ENCODE measurements around the gene CREB1. TPM values are rescaled to one million over a fixed set of nuclear protein-coding genes. Genes with fewer than 3 reads are reported as not detected.

Gene CREB1
- total RNA-seq, 6 experiments from 2014 or later = 32.9 to 51.8 (median 48.9) TPM

GRCh38 chr2:207600231-207600630 is 70.5 kb downstream of the CREB1 start:
- Mint-ChIP-seq H3K9me3 (no peaks in the 10 kb centered on the region), H3K4me1 (ENCODE audit: low read depth) (peaks cover 29% of the 10 kb centered on the region), H3K36me3 (ENCODE audit: low read depth) (peaks cover 31% of the 10 kb centered on the region), H3K27me3 (ENCODE audit: insufficient read depth) (0 out of 2 replicates have a peak, but pooled peaks cover 1% of the 10 kb centered on the region), H3K4me3 (no peak overlapping the region), H3K27ac (peak overlapping the region; percentile 65)
- peak; percentile 34 for DNase-seq
- no peak for TF ChIP-seq CTCF (IDR thresholded peaks at IDR 0.05)

GRCh38 chr2:207601774-207602173 is 72.0 kb downstream of the CREB1 start:
- H3K36me3 Mint-ChIP-seq (ENCODE audit: low read depth) = peaks cover 31% of the 10 kb centered on the region
- H3K4me3 Mint-ChIP-seq = no peak overlapping the region
- no peak for DNase-seq
- no peak overlapping the region for H3K27ac Mint-ChIP-seq
- H3K27me3 Mint-ChIP-seq (ENCODE audit: insufficient read depth) = 0 out of 2 replicates have a peak, but pooled peaks cover 1% of the 10 kb centered on the region
- H3K4me1 Mint-ChIP-seq (ENCODE audit: low read depth) = peaks cover 29% of the 10 kb centered on the region
- TF ChIP-seq CTCF (IDR thresholded peaks at IDR 0.05) = no peak
- no peaks in the 10 kb centered on the region for H3K9me3 Mint-ChIP-seq

GRCh38 chr2:207603486-207603885 is 73.7 kb downstream of the CREB1 start:
- DNase-seq = no peak

GRCh38 chr2:207606399-207606798 is 76.6 kb downstream of the CREB1 start:
- no peak for DNase-seq
- Mint-ChIP-seq H3K4me3 (no peak overlapping the region), H3K27ac (no peak overlapping the region), H3K4me1 (ENCODE audit: low read depth) (peaks cover 8% of the 10 kb centered on the region), H3K27me3 (ENCODE audit: insufficient read depth) (0 out of 2 replicates have a peak, but pooled peaks cover 1% of the 10 kb centered on the region), H3K9me3 (no peaks in the 10 kb centered on the region), H3K36me3 (ENCODE audit: low read depth) (peaks cover 31% of the 10 kb centered on the region)
- no peak for TF ChIP-seq CTCF (IDR thresholded peaks at IDR 0.05)

More at GRCh38 chr2:207603486-207603885, 73.7 kb downstream of the CREB1 start:
- TF ChIP-seq CTCF (IDR thresholded peaks at IDR 0.05) = no peak
- peaks cover 29% of the 10 kb centered on the region for H3K4me1 Mint-ChIP-seq (ENCODE audit: low read depth)
- no peak overlapping the region for H3K4me3 Mint-ChIP-seq
- H3K36me3 Mint-ChIP-seq (ENCODE audit: low read depth) = peaks cover 39% of the 10 kb centered on the region
- H3K27ac Mint-ChIP-seq = no peak overlapping the region
- H3K27me3 Mint-ChIP-seq (ENCODE audit: insufficient read depth) = 0 out of 2 replicates have a peak, but pooled peaks cover 1% of the 10 kb centered on the region
- no peaks in the 10 kb centered on the region for H3K9me3 Mint-ChIP-seq

- DNase-seq = no peak
- Mint-ChIP-seq H3K27ac (no peak overlapping the region), H3K9me3 (no peaks in the 10 kb centered on the region), H3K4me1 (ENCODE audit: low read depth) (peaks cover 4% of the 10 kb centered on the region), H3K4me3 (no peak overlapping the region), H3K36me3 (ENCODE audit: low read depth) (peaks cover 28% of the 10 kb centered on the region), H3K27me3 (ENCODE audit: insufficient read depth) (0 out of 2 replicates have a peak, but pooled peaks cover 1% of the 10 kb centered on the region)
- TF ChIP-seq CTCF (IDR thresholded peaks at IDR 0.05) = no peak
Measured at GRCh38 chr2:207606829-207607228, 77.1 kb downstream of the CREB1 start.

- Mint-ChIP-seq H3K27me3 (ENCODE audit: insufficient read depth) (no peaks in the 10 kb centered on the region), H3K36me3 (ENCODE audit: low read depth) (peaks cover 19% of the 10 kb centered on the region), H3K9me3 (no peaks in the 10 kb centered on the region), H3K27ac (no peak overlapping the region), H3K4me1 (ENCODE audit: low read depth) (peaks cover 20% of the 10 kb centered on the region), H3K4me3 (no peak overlapping the region)
- no peak for DNase-seq
- no peak for TF ChIP-seq CTCF (IDR thresholded peaks at IDR 0.05)
Measured at GRCh38 chr2:207612714-207613113, 83.0 kb downstream of the CREB1 start.

All from HFFc6 (cell line).